Esophagus mucosa (tissue), 1 donor: Measurements from ENCODE around the gene BATF2. TPM values are rescaled to one million over a fixed set of nuclear protein-coding genes. Genes with fewer than 3 reads are reported as not detected.

ENCODE experiments used
- ATAC-seq: fragments of 200-7000 bp; cut with Tn5 transposase; one replicate; pipeline ENCODE4 v1.9.1; 2020
- total RNA-seq: library from RNA; stranded (reverse); gene quantifications from one replicate; pipeline ENCODE4 v1.2.4, GENCODE V29; 2023
- donor health status: DM: yes; HTN: yes; CAD: no.

The BATF2 gene
- total RNA-seq, 1 donor from 2014 or later = not detected

DNA sequence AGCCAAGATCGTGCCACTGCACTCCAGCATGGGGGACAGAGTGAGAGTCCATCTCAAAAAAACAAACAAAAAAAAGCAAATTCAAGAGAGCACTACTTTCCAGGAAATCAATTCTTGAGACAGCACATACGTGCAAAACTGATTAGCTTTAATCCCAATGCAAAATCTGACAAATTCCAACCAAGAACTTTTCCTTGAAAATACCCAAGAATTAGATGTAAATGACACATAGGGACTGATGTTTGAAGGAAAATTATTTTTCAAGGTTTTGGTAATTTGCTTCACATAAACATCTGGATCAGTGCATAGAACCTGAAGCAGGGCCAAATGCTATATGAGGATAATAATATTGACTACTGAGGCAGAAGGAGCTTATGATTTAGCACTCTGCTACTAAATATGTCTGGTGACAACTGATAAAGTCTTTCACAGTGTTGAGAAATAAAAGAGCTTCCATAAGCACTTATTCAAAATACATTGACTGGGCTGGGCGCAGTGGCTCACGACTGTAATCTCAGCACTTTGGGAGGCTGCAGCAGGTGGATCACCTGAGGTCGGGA is 33.6 kb downstream of the BATF2 start:
- ATAC-seq = no peak

DNA sequence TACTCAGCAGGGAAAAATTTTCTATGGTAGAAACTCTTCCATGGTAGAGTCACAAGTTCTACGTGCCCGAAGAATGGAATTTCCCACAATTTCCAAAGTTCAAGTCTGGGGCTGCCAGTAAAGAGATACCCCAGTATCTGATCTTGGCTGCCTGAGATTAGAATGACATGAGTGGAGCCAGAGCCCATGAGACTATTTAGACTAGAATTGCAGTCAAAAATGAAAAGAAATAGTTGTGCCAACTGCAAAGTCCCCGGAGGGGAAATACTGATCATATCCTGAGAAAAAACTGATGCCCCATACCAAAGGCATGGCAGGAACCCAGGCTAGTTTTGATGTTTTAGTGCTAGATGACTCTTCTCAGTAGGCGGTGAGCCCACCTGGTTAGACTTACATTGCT is 36.1 kb downstream of the BATF2 start:
- no peak for ATAC-seq

DNA sequence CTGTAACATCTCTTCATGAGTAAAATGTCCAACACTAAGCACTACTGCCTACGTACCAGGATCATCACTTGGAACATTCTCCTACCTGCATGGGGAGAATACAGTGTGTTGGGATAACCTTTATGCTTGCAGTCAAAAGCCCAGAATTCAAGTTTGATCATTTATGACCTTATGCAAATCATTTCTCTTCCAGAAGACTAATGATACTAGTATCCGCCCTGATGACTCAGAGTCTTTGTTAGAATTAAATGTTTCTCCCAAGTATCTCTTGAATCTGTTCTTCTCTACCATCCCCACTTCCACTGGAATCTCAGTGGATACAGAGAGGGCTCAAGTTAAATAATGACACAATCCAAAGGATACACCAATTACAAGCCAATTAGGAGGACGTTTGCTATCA is 37.3 kb downstream of the BATF2 start:
- peak; percentile 74 for ATAC-seq

DNA sequence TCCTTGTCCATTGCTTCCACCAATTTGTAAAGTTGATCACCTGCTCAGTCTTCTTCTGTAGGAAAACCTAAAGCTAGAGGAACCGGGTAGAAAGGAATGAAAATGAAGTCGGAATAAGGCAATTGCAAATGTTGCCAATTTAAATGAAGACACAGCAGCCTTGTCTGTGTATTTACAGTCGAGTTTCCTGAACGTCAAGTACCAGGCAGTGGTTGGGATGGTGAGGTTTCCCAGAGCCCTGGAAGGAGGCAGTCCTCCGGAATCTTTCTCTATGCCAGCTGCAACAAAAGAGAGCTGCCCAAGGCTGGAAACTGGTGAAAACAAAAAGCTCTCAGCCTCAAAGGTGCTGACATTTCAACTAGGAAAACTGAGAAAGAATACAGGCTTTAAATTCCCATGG is 42.6 kb downstream of the BATF2 start:
- ATAC-seq = no peak

DNA sequence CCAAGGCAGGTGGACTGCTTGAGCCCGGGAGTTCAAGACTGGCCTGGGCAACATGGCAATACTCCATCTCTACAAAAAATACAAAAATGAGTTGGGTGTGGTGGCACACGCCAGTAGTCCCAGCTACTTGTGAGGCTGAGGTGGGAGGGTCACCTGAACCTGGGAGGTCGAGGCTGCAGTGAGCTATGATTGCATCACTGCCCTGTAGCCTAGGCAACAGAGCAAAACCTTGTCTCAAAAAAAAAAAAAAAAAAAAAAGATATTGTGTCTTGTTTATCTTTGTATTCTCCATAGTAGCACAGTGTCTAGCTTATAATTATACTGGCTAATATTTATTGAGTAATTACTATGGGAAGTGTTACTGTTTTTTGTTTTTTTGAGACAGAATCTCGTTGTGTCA is 45.2 kb downstream of the BATF2 start:
- no peak for ATAC-seq

DNA sequence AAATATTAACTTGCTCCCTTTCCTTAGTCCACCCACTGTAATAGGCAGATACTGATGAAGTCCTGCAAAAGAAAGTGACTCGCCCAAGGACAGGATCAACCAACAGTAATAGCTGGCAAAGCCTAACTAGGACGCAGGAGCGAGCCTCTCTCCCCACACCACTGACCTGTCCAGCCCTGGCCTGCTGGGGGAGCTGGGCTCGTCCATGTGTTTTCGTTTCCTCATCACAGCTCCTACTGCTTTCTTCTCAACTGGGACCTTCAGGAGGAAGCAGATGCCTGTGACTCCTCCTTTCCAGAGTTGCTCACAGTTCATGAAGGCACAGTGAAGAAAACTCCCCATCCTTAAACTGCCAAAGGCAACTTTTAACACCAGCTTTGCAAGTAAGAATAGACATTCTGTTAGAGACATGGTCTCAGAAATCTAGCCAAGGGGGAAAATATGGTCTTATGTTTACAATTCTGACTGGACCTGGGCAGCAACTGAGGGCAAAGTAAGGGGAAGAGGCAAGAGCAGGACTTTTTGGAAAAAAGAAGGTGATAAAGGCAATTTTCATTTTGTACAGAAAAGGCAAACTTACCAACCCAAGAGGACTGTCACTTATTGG is 49.5 kb downstream of the BATF2 start:
- ATAC-seq = no peak

Other genes with a start within 250 kb of the BATF2 start
- 0.44 TPM for gene PYGM, start 237.0 kb downstream of the BATF2 start, total RNA-seq
- gene SF1, start 218.4 kb downstream of the BATF2 start, total RNA-seq = 129 TPM
- gene MAP4K2, start 193.8 kb downstream of the BATF2 start, total RNA-seq = 5.4 TPM
- gene MEN1, start 186.4 kb downstream of the BATF2 start, total RNA-seq = 15.6 TPM
- gene CDC42BPG, start 152.3 kb downstream of the BATF2 start, total RNA-seq = 20.5 TPM
- gene EHD1, start 118.3 kb downstream of the BATF2 start, total RNA-seq = 25.6 TPM
- 10.7 TPM for gene ATG2A, start 79.8 kb downstream of the BATF2 start, total RNA-seq
- gene PPP2R5B, start 72.3 kb downstream of the BATF2 start, total RNA-seq = 7.0 TPM
- not detected for gene GPHA2, start 61.1 kb downstream of the BATF2 start, total RNA-seq
- gene MAJIN, start 24.9 kb downstream of the BATF2 start, total RNA-seq = not detected
- gene ARL2, start 17.2 kb upstream of the BATF2 start, total RNA-seq = 43.9 TPM
- gene SNX15, start 30.5 kb upstream of the BATF2 start, total RNA-seq = 12.2 TPM
- 11.3 TPM for gene SAC3D1, start 44.2 kb upstream of the BATF2 start, total RNA-seq
- gene NAALADL1, start 61.6 kb upstream of the BATF2 start, total RNA-seq = 2.7 TPM
- 14.1 TPM for gene CDCA5, start 87.1 kb upstream of the BATF2 start, total RNA-seq
- 25.7 TPM for gene ZFPL1, start 87.3 kb upstream of the BATF2 start, total RNA-seq
- 76.4 TPM for gene VPS51, start 99.2 kb upstream of the BATF2 start, total RNA-seq
- gene TM7SF2, start 114.9 kb upstream of the BATF2 start, total RNA-seq = 53.2 TPM
- gene ZNHIT2, start 120.7 kb upstream of the BATF2 start, total RNA-seq = 9.4 TPM
- 758 TPM for gene FAU, start 125.2 kb upstream of the BATF2 start, total RNA-seq
- gene MRPL49, start 125.3 kb upstream of the BATF2 start, total RNA-seq = 63.9 TPM
- 28.1 TPM for gene SYVN1, start 137.5 kb upstream of the BATF2 start, total RNA-seq
- not detected for gene SPDYC, start 173.3 kb upstream of the BATF2 start, total RNA-seq
- gene CAPN1, start 185.0 kb upstream of the BATF2 start, total RNA-seq = 510 TPM